Ishikawa (cell line): ENCODE results near the gene EMC10.

Experiments
- EGR1 ChIP-seq: IDR thresholded peaks from 2 replicates; pipeline ENCODE4 v1.6.1; 2012
- EP300 ChIP-seq: IDR thresholded peaks from 2 replicates; pipeline ENCODE4 v1.6.1; 2012; ENCODE audit warnings: borderline replicate concordance
- YY1 ChIP-seq: IDR thresholded peaks from 2 replicates; pipeline ENCODE4 v1.6.1; 2012; ENCODE audit warnings: low read depth
- TF ChIP-seq, protein P1 (sequence below): IDR thresholded peaks from 2 replicates; pipeline ENCODE4 v1.6.1; 2012; ENCODE audit warnings: low read depth, mild to moderate bottlenecking

DNA sequence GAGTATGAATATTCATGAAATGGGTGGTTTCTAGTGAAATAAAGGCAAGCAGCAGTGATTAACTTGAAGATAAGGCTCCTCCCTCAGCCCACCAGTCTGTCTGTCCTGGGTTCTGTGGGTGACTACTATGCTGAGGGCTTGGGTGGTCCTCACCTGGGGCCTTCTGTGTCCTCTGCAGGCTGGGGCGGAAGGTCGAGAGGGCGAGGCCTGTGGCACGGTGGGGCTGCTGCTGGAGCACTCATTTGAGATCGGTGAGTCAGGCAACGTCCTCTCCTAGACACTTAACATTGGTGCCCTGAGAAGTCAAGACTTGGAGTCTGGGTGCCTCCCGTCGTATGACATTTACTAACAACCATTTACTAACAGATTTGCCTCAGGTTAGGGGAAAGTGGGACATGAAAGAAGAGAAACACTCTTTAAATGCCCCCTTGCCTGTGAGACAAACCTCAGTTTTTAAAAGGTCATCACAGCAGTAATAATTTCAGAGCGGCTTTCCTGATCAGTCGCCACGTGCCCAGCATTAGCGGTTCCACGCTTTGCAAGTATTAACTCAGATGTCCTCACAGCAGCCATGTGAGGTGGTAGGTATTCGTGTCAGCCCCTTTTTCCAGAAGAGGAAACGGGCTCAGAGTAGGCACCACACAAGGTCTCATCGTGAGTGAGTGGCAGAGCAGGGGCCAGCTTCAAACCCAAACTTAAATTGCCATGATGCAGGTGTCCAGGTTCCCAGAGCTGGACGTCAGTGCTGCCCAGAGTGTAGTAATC, 1.6 kb downstream of the EMC10 start:
- TF ChIP-seq, protein P1, sequence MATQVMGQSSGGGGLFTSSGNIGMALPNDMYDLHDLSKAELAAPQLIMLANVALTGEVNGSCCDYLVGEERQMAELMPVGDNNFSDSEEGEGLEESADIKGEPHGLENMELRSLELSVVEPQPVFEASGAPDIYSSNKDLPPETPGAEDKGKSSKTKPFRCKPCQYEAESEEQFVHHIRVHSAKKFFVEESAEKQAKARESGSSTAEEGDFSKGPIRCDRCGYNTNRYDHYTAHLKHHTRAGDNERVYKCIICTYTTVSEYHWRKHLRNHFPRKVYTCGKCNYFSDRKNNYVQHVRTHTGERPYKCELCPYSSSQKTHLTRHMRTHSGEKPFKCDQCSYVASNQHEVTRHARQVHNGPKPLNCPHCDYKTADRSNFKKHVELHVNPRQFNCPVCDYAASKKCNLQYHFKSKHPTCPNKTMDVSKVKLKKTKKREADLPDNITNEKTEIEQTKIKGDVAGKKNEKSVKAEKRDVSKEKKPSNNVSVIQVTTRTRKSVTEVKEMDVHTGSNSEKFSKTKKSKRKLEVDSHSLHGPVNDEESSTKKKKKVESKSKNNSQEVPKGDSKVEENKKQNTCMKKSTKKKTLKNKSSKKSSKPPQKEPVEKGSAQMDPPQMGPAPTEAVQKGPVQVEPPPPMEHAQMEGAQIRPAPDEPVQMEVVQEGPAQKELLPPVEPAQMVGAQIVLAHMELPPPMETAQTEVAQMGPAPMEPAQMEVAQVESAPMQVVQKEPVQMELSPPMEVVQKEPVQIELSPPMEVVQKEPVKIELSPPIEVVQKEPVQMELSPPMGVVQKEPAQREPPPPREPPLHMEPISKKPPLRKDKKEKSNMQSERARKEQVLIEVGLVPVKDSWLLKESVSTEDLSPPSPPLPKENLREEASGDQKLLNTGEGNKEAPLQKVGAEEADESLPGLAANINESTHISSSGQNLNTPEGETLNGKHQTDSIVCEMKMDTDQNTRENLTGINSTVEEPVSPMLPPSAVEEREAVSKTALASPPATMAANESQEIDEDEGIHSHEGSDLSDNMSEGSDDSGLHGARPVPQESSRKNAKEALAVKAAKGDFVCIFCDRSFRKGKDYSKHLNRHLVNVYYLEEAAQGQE = no peak
- TF ChIP-seq YY1 (no peak), EP300 (no peak), EGR1 (no peak)
